ENCODE results near the gene CHMP4B.

The CHMP4B gene

GRCh38 chr20:33862709-33863403 lies 51.7 kb downstream of the CHMP4B start:
- DNase-seq (ENCODE audit: low read depth), result peak; percentile 63
- peak; percentile 57 for TF ChIP-seq CTCF (conservative IDR thresholded peaks at IDR 0.05; ENCODE audit: control insufficient read depth, insufficient read depth, low read depth, low read length)
- peak overlapping the region; percentile 13 for H3K4me3 ChIP-seq (ENCODE audit: control insufficient read depth, low read depth, low read length)

GRCh38 chr20:33863440-33864323 lies 52.5 kb downstream of the CHMP4B start:
- TF ChIP-seq CTCF (conservative IDR thresholded peaks at IDR 0.05; ENCODE audit: control insufficient read depth, insufficient read depth, low read depth, low read length), result no peak
- no peak overlapping the region for H3K4me3 ChIP-seq (ENCODE audit: control insufficient read depth, low read depth, low read length)
- no peak for DNase-seq (ENCODE audit: low read depth)

GRCh38 chr20:33864324-33864963 lies 53.3 kb downstream of the CHMP4B start:
- TF ChIP-seq CTCF (conservative IDR thresholded peaks at IDR 0.05; ENCODE audit: control insufficient read depth, insufficient read depth, low read depth, low read length), result no peak
- H3K4me3 ChIP-seq (ENCODE audit: control insufficient read depth, low read depth, low read length), result no peak overlapping the region
- no peak for DNase-seq (ENCODE audit: low read depth)

- TF ChIP-seq CTCF (conservative IDR thresholded peaks at IDR 0.05; ENCODE audit: control insufficient read depth, insufficient read depth, low read depth, low read length), result no peak
- no peak overlapping the region for H3K4me3 ChIP-seq (ENCODE audit: control insufficient read depth, low read depth, low read length)
- DNase-seq (ENCODE audit: low read depth), result no peak
These were observed 54.7 kb downstream of the CHMP4B start for GRCh38 chr20:33865761-33866370.

- no peak for TF ChIP-seq CTCF (conservative IDR thresholded peaks at IDR 0.05; ENCODE audit: control insufficient read depth, insufficient read depth, low read depth, low read length)
- no peak overlapping the region for H3K4me3 ChIP-seq (ENCODE audit: control insufficient read depth, low read depth, low read length)
- no peak for DNase-seq (ENCODE audit: low read depth)
These were observed 55.4 kb downstream of the CHMP4B start for GRCh38 chr20:33866398-33867100.

GRCh38 chr20:33868042-33868441 lies 56.9 kb downstream of the CHMP4B start:
- no peak for DNase-seq (ENCODE audit: low read depth)
- TF ChIP-seq CTCF (conservative IDR thresholded peaks at IDR 0.05; ENCODE audit: control insufficient read depth, insufficient read depth, low read depth, low read length), result no peak
- no peak overlapping the region for H3K4me3 ChIP-seq (ENCODE audit: control insufficient read depth, low read depth, low read length)
